NCI-H1105 (cell line): ENCODE results near the gene CRIP3.

Source experiments
- DNase-seq: peaks from one replicate; lab custom pipeline; 2025; lab: John Stamatoyannopoulos, UW

Gene CRIP3

GRCh38 chr6:43273707-43274106 lies 34.9 kb downstream of the CRIP3 start:
- no peak for DNase-seq

DNA sequence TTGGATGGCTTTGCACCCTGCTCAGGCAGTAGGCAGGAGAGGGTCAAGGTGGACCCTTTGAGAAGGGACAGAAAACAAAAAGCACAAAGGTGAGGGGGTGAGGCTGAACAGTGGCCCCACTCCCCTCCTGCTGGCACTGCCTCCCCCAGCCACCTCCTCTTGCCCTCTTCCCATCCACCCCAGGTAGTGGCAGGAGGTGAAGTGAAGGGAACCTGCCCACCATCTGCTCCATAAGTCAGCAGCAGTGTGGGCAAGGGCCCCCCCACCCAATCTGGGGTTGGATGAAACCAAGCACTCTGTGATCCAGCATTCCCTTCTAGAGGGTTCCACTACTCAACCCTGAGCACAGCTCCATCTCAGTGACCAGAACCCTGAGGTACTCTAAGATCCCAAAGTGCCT lies 36.7 kb downstream of the CRIP3 start:
- DNase-seq = no peak

- DNase-seq = no peak
Observed at GRCh38 chr6:43271103-43271815, 37.4 kb downstream of the CRIP3 start.

GRCh38 chr6:43269273-43270007 lies 39.2 kb downstream of the CRIP3 start:
- no peak for DNase-seq

DNA sequence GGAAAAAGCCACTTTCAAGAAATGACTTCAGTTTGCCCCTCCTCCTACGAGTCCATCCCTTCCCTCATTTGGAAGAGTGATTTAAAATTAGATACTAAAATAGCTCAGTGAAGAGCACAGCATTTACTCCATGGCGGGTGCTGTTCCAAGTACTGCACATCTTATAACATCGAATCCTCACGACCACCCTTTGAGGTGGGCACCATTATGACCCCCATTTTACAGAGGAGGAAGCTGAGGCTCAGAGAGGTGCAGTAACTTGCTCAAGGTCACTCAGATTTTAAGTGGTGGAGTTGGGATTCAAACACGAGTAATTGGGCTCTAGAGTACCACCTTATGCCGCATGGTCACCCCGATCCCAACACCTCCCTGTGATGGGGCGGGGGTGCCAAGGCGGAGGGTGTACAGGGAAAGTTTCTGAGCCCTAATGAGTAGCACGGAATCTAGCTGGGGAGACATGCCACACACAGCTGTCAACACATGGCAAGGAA lies 39.8 kb downstream of the CRIP3 start:
- no peak for DNase-seq

DNA sequence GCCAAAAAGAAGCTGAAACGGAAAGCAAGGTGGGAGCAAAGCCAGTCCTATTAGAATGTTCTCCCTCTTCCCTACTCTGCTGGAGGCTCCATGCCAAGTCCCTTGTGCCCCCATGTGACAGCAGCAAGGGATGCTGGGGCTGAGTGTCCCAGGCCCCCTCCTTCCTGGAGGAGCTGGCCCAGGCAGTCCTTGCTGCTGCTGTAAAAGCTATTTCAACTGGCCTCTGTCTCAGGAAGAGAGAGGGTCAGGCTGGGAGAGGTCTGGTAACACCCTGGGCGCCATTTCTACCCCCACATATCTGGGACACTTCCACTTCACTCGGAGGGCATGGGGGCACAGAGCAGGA lies 40.3 kb downstream of the CRIP3 start:
- DNase-seq = no peak

DNA sequence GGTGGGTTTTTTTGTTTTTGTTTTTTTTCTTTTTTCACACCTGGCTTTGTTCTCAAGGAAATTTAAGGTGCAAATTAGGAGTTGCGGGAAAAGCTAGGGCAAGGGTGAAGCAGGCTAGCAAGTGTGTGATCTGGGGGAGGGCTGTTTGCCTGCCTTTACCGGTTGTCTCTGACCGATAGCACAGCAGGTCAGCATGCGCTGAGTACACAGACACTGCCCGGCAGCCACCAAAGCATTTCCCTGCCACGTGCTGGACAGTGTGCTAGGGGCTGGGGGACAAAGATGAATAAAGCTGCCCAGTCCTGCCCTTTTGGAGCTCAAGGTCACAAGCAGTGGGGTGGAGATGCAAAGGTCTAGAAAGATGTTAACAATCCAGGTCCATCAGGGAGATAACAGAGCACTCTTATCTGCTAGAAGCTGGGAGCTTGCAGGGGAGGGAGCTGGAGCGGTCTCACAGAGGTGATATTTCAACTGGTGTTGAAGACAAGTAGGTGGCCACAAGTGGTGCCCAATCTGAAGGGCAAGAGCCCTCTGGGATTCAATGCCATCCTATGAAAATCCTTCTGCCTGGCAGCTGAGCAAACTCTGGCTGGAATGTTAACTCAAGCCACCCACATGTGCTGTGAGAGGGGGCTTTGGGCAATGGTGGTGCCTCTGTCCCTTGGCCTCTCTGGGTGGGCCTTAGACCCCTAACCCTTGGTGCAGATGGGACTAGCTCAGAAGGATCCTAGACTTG lies 40.8 kb downstream of the CRIP3 start:
- no peak for DNase-seq

- no peak for DNase-seq
Observed at GRCh38 chr6:43265564-43265963, 43.1 kb downstream of the CRIP3 start.

DNA sequence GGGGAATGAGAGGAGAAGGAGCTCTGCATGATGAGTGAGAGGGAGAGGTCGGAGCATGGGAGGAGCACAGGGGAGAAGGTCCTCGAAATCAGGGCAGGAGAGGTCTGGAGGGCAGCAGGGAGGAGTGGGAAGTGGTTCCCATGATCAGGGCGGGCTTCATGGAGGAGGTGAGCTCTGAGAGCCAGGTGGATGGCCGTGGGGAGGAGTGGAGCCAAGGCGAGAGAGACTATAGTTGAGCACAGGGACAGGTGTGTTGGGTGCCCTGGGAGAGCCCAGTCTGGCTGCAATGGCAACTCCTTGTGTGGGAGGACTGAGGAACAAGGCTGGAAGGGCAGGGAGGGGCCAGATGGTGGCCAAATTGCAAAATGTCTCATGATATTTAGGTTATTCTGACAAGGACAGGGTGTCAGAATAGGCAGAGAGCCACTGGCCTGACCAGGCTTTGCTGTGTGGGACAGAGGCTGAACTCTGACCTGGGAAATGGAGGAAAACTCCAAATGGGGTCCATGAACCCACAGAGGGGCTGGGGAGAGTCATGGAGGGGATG lies 44.0 kb downstream of the CRIP3 start:
- DNase-seq = no peak

- no peak for DNase-seq
Observed at GRCh38 chr6:43263314-43264178, 45.1 kb downstream of the CRIP3 start.

DNA sequence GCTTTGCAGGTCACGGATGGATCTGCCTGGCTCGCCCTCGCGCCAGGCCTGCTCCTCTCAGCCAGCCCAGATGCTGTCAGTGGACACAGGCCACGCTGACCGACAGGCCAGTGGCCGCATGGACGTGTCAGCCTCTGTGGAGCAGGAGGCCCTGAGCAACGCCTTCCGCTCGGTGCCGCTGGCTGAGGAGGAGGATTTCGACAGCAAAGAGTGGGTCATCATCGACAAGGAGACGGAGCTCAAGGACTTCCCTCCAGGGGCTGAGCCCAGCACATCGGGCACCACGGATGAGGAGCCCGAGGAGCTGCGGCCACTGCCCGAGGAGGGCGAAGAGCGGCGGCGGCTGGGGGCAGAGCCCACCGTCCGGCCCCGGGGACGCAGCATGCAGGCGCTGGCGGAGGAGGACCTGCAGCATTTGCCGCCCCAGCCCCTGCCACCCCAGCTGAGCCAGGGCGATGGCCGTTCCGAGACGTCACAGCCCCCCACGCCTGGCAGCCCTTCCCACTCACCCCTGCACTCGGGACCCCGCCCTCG lies 45.8 kb downstream of the CRIP3 start:
- no peak for DNase-seq

DNA sequence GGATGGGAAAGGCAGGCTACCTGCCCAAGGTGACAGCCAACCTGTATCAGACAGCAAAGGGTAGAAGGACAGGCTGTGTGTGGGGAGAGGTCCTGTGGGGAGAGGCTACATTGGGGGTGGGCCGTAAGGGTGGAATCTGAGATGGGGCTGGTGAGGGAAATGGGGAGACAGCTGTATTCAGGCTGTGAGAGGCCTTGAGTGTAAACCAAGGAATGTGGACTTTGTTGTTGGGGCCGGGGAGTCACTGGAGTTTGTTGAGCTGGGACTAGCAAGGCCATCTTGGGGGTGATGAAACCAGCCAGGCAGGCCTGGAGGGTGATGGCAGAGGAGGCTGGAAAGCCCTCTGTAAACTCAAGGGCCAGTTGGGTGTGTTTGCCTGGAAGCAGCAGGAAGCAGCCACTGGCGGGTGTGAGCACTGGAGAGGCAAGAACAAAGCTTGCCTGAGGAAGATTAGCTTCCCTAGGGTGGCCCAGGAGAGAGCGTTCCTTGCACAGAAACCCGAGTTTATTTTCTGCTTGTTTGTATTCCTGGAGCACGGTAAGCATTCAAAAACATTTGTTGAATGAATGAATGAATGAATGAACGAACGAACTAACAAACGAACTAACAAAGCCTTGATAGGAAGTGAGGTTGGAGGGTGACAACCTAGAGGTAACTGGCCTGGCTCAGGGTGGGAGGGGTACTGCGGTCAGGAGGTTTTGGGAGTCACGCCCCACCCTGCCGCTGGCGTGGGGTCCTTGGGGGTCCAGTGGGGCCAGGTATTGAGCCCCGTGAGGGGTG lies 46.4 kb downstream of the CRIP3 start:
- no peak for DNase-seq

DNA sequence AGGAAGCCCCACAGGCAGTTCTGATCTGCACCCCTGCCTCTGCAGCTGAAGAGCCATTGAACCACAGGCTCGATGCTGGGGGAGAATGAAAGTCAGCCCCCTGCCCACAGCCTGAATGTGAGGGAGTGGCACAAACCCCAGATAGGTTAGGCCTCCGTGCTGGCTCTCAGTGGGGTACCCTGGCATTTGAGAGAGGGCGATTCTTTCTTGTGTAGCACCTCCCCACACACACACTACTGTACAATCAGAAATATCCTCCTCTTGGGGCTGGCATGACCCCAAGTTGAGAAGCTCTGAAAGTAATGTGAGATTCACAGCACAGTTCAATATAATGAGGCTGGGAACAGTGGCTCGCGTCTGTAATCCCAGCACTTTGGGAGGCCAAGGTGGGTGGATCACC lies 47.4 kb downstream of the CRIP3 start:
- DNase-seq = no peak

DNA sequence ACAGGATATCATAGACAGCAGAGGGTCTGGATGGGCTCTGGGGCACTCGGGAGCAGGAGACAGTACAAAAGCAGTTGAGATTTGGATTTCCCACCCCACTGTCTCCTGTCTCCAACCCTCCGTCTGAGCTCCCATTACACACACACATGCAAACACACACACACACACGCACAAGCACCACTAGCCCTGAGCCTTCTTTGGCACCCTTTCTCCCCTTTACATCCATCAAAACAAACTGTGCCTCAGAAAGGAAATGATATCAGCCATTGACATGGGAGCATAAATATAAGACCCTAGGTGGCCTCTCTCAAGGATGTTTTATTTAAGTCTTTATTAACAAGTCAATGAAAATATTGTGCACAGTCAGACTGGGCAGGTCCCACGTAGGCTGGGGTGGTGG lies 47.8 kb downstream of the CRIP3 start:
- no peak for DNase-seq

DNA sequence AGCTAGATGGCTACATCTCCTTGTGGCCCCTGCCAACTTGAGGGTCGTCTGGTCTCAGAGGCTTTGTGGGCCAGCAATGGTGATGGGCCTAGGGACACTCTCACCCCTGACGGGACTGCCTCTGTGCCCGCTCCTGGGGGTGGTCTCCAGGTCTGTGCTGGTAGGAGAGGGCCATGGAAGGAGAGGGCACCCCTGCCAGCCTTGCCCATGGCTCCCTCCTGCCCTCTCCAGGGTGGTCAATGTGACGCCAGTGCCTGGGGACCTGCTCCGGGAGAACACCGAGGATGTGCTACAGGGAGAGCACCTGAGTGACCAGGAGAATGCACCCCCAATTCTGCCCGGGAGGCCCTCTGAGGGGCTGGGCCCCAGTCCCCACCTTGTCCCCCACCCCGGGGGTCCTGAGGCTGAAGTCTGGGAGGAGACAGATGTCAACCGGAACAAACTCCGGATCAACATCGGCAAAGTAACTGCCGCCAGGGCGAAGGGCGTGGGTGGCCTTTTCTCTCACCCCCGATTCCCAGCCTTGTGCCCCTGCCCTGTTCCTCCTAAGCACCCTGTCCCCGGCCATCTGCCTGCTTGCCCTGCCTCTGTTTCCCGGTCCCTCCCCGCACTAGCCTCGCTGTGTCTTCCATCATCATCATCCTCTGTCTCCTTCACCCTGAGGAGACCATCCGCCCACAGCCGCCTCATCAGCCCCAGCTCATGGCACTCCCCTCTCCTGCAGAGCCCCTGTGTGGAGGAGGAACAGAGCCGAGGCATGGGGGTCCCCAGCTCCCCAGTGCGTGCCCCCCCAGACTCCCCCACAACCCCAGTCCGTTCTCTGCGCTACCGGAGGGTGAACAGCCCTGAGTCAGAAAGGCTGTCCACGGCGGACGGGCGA lies 49.6 kb downstream of the CRIP3 start:
- DNase-seq = no peak

- DNase-seq = no peak
Observed at GRCh38 chr6:43258180-43258579, 50.4 kb downstream of the CRIP3 start.

DNA sequence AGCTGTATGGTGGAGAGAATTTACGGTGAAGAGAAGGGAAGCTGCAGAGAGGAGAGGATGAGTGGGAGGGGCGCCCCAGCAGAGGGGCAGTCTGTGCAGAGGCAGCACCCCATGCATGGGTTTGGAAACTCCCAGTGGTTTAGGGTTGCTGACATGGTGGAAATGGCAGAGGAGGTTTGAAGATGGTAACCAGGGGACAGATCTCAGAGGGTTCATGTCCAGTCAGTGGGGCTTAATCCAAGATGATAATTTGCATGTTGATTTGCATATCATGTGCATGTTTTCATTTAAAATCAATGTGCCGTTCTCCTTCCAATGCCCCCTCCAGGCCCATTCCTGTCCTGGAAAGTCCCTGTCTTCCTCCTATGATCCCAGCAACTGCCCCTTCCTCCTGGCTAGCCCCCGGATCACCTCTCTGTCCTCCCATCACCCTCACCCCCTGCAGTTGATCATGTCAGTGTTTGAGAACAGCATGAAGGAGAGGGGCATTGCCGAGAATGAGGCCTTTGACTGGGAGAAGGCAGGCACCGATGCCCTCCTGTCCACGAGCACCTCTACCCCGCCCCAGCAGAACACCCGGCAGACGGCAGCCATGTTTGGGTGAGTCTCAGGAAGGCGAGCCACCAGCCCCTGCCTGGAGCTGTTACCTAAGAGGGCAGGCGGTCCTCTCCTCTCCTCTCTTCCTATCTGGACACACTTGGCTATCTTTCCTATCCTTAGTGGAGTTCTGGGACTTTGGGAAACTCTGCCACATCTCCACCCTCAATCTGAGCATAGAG lies 51.1 kb downstream of the CRIP3 start:
- no peak for DNase-seq

DNA sequence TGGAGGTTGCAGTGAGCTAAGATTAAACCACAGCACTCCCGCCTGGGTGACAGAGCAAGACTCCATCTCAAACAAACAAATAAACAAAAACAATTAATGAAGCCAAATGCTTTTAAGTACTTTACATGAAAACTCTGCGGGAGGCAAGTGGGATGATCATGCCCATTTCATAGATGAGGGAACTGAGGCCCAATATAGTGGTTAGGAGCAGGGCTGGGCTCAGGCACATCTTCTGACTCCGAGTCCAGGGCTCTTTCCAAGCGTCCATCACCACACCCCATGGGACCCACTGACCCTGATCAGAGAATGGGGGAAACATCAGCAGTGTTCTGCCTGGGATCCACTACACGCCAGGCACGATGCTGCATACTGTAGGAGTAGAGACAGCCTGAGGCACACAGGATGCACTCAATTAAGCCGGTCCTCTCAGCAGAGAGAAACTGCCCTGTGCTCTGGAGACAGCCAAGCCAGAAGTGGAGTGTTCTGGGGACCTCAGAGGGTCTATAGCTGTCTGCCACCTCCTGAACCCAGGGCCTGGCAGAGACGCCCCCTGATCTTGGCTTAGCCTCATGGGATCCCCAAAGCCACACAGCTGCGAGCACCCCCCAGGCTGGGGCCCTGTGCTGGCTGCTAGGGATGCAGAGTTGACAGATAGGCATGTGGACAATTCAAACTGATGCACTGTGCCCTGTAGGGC lies 51.8 kb downstream of the CRIP3 start:
- no peak for DNase-seq
